AG10803 (cell line): ENCODE results near the gene TCFL5.

Source experiments
- DNase-seq: peaks from one replicate; pipeline ENCODE4 v3.0.0; 2010; ENCODE audit warnings: low read depth
- H3K4me3 ChIP-seq: 2 replicates; pipeline ENCODE4 v1.5.1; 2011; ENCODE audit warnings: mild to moderate bottlenecking, low read length, control low read depth
- TF ChIP-seq, protein P1 (sequence below): conservative IDR thresholded peaks from 2 replicates; pipeline ENCODE4 v1.5.1; 2011; ENCODE audit warnings: mild to moderate bottlenecking, low read length, control low read depth, inconsistent platforms

Gene TCFL5

DNA sequence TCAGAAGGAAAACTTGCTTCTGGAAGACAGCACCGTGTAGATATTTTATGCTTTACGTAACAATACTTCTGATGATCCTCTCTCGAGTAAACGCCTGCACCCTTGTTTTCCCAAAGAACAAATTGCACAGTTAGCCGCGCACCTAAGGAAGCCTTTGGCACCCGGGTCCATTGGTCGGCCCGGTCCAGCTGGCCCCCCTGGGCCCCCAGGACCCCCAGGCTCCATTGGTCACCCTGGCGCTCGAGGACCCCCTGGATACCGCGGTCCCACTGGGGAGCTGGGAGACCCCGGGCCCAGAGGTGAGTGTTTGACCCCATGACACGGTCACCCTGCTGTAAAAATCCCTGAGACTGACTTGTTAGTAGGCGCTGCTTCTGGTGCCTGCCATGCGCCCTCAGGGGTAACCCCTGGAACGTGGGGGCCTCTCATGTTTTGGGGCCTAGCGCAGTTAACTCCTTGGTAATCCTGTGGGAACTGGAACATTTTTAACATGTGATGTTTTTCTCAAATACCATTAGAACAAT lies 24.6 kb downstream of the TCFL5 start:
- H3K4me3 ChIP-seq = no peak overlapping the region
- TF ChIP-seq, protein P1, sequence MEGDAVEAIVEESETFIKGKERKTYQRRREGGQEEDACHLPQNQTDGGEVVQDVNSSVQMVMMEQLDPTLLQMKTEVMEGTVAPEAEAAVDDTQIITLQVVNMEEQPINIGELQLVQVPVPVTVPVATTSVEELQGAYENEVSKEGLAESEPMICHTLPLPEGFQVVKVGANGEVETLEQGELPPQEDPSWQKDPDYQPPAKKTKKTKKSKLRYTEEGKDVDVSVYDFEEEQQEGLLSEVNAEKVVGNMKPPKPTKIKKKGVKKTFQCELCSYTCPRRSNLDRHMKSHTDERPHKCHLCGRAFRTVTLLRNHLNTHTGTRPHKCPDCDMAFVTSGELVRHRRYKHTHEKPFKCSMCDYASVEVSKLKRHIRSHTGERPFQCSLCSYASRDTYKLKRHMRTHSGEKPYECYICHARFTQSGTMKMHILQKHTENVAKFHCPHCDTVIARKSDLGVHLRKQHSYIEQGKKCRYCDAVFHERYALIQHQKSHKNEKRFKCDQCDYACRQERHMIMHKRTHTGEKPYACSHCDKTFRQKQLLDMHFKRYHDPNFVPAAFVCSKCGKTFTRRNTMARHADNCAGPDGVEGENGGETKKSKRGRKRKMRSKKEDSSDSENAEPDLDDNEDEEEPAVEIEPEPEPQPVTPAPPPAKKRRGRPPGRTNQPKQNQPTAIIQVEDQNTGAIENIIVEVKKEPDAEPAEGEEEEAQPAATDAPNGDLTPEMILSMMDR = no peak
- no peak for DNase-seq

DNA sequence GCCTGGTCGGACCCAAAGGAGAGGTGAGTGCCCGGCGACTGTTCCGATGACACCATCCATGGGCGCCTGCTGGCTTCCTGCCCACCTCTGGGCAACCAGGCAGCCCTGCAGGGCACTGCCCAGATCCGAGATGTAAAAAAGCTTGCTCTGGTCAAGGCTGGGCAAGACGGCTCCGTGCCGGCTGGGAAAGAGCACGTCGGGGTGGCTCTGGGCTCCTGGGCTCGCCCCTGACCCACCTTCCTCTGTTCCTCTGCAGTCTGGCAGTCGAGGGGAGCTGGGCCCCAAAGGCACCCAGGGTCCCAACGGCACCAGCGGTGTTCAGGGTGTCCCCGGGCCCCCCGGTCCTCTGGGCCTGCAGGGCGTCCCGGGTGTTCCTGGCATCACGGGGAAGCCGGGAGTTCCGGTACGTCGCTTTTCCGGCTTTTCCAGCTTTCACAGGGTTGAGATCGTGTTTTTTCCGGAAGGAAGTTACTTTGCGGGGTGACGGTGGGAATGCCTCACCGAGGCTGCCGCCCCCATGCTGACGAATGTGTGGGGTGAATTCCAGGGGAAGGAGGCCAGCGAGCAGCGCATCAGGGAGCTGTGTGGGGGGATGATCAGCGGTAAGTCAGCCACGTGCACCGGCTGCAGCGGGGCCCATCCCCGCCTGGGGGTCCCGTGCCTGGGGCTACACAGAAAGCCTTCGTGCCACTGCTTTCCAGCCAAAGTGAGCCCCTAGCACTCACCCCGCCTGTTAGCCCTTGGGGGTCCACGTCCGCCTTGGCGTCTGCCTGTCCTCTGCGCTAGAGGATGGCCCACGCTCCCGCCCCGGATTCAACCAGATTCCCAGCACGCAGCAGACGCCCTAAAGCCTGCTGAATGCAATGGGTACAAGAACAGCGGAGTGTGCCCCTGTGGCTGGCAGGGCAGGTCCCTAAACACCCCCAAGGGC lies 25.4 kb downstream of the TCFL5 start:
- TF ChIP-seq, protein P1 = no peak
- H3K4me3 ChIP-seq = no peak overlapping the region
- DNase-seq = no peak

DNA sequence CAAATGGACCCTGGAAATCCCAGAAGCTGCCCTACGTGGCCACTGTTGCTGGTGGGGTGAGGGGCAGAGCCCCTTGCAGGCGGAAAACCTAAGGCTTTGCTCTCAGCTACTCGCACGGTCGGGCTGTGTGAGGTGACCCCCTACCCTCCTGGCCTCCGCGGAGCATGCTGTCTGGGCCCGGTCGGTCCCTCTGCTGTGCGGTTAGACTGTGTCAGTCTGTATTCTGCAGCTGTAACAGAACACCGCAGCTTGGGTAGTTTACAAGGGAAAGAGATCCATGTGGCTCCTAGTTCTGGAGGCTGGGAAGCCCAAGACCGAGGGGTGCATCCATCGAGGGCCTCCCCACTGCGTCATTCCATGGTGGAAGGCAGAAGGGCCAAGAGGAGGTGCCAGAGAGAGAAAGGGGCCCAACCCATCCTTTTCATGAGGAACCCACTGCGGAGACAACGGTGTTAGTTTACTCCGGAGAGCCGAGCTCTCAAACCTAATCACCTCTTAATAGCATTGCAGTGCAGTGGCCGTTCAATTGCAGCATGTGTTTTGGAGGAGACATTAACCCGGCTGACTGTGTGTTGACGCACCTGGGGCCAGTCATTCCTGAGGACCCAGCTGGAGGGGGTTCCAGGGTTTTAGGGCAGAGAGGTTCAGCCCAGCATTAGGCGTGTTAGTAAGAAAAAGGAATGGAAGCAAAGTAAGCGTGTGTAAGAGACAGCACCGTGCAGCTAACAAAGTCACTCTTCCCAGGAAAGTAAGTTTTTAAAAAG lies 26.5 kb downstream of the TCFL5 start:
- H3K4me3 ChIP-seq = no peak overlapping the region
- DNase-seq = no peak
- TF ChIP-seq, protein P1 = no peak

DNA sequence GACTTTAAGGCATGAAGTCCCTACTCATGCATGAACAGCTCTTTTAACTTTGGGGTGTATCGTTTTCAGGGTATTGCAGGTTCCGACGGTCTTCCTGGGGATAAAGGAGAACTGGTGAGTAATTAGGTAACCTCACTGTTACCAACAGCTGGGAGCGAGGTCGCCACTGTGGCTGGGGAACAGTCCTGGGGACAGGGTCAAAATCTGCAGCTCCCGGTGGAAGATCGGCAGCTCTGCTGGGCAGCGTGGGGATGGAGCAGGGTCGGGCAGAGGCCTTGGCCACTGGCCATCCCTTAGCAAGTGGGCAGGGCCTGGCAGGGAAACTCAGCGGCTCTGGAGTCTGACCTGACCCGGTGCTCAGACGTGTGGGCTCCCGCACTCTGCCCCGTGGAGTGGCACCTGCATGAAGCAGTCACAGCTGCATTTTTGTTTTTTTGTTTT lies 28.7 kb downstream of the TCFL5 start:
- no peak overlapping the region for H3K4me3 ChIP-seq
- TF ChIP-seq, protein P1 = no peak
- no peak for DNase-seq

DNA sequence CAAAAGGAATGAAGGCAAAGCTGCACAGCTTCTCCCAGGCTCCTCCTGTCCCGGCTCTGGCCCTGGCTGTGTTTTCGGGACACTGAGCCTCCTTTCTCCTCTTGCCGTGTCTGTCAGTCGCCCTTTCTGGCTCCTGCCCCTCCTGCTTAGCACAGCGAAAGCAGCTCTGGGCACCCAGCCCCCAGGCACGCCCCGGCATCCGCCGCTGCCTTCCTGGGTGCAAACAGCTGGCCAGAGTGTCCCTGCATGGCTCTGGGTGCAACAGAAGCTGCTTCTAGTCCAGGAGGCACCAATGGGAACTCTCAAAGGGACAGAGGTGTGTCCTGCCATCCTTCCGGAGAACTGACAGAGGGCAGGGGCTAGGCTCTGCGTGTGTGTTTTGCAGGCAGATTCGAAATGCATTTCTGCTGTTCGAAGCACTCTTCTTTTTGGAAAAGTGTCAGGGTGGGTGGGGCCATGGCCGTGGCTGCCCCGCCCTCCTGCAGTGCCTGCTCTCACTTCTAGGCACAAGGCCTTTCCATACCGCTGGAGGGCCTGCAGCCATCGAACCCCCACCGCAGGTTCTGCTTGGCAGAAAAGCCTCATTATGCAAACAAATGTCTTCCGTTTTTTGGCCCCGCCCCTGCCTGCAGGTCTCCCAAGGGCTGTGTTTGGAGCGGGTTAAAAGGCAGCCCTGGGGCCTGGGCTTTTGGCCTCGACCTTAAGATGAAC lies 29.3 kb downstream of the TCFL5 start:
- no peak for DNase-seq
- TF ChIP-seq, protein P1 = no peak
- H3K4me3 ChIP-seq = no peak overlapping the region

DNA sequence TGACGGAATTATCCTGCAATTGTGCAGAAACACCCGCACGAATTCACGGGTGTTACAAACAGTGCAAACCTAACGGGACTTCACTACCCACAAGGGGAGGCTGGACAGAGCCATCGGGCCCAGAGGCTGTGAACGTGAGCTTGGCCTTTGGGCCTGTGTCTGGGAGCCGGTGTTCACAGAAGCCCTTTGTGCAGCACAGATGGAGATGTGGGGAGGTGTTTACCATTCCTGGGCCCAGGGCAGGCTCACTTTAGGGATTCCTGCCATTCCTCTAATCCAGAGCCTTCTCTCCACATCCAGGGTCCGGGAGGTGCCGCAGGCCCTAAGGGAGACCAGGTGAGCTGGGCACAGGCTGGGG lies 29.8 kb downstream of the TCFL5 start:
- TF ChIP-seq, protein P1 = no peak
- no peak for DNase-seq

More for the DNA sequence above, 29.8 kb downstream of the TCFL5 start:
- H3K4me3 ChIP-seq = no peak overlapping the region
